Suprapubic skin (tissue), 4 donors: ENCODE data around the gene INF2. TPM values are rescaled to one million over a fixed set of nuclear protein-coding genes. Genes with fewer than 3 reads are reported as not detected.

Experiments used
- DNase-seq, 2 donors: peaks; one replicate each; pipeline ENCODE4 v3.0.0-alpha.2; 2019; ENCODE audit warnings: low spot score in 2 of 2
- H3K27ac ChIP-seq: fragments of 200-600 bp; sonication (generic); one replicate; pipeline ENCODE4 v1.5.1; 2019
- H3K27me3 ChIP-seq: fragments of 200-600 bp; sonication (generic); one replicate; pipeline ENCODE4 v1.5.1; 2019
- H3K36me3 ChIP-seq: fragments of 200-600 bp; sonication (generic); one replicate; pipeline ENCODE4 v1.5.1; 2019
- H3K4me1 ChIP-seq: fragments of 200-600 bp; sonication (generic); one replicate; pipeline ENCODE4 v1.5.1; 2019
- H3K4me3 ChIP-seq: fragments of 200-600 bp; sonication (generic); one replicate; pipeline ENCODE4 v1.5.1; 2019; ENCODE audit warnings: mild to moderate bottlenecking
- H3K9me3 ChIP-seq: fragments of 200-600 bp; sonication (generic); one replicate; pipeline ENCODE4 v1.5.1; 2019
- EP300 ChIP-seq: sonication (generic); formaldehyde crosslinking; IDR thresholded peaks from one replicate; pipeline ENCODE4 v1.6.1; 2017; ENCODE audit warnings: antibody characterized with exemption
- POLR2A ChIP-seq, 2 donors: fragments of 450-650 bp; IDR thresholded peaks; one replicate each; pipeline ENCODE4 v1.6.1; 2017; ENCODE audit warnings: antibody characterized with exemption in 2 of 2, mild to moderate bottlenecking in 2 of 2, moderate library complexity in 2 of 2
- POLR2AphosphoS5 ChIP-seq, 3 donors: sonication (generic); formaldehyde crosslinking; IDR thresholded peaks; one replicate each; pipeline ENCODE4 v1.6.1; 2017; ENCODE audit warnings: antibody characterized with exemption in 3 of 3
- WGBS: methylation state at CpG from one replicate; pipeline ENCODE4 v1.1.5; 2018; 5-methylcytosine and 5-hydroxymethylcytosine counted together
- total RNA-seq, 4 donors: library from RNA; depleted of rRNA; stranded (reverse); fragments of >200 nt; gene quantifications; one replicate each; pipeline ENCODE4 v1.1.0, GENCODE V29; 2016
- TF ChIP-seq, protein P1 (sequence below), 2 donors: fragments of 200-600 bp in 1 of 2; fragments of 450-650 bp in 1 of 2; sonication (generic) in 1 of 2; IDR thresholded peaks; one replicate each; pipeline ENCODE4 v1.5.1; 2016 to 2019; ENCODE audit warnings: antibody characterized with exemption in 2 of 2, mild to moderate bottlenecking in 1 of 2, moderate library complexity in 1 of 2

INF2 gene
- total RNA-seq, 4 donors from 2014 or later, result 52.1 to 126 (median 81.8) TPM

DNA sequence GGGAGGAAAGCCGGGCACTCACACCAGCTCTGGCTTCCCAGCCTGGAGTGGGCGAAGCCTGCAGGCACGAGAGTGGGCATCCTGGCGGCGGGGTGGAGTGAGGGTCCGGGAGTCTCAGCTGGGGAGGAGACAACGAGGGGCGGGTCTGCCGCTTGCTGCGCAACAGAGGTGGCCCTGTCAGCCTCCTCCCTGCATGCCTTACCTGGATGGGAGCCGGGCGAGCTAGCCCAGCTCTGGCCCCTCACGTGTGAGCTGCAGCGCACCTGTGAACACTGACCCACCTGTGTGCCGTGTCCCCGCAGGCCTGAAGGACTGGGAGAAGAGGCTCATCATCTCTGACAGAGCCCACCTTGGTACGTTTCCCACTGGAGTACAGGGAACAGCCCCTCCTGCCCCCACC, 49.6 kb downstream of the INF2 start:
- Histone ChIP-seq H3K27me3 (no peaks in the 10 kb centered on the region), H3K4me3 (no peak overlapping the region), H3K27ac (no peak overlapping the region), H3K9me3 (no peaks in the 10 kb centered on the region), H3K4me1 (peaks cover 21% of the 10 kb centered on the region), H3K36me3 (no peaks in the 10 kb centered on the region)
- TF ChIP-seq EP300 (no peak), POLR2A (IDR thresholded peaks at IDR 0.05) (no peak), POLR2AphosphoS5 (IDR thresholded peaks at IDR 0.05) (no peak)
- TF ChIP-seq, protein P1, sequence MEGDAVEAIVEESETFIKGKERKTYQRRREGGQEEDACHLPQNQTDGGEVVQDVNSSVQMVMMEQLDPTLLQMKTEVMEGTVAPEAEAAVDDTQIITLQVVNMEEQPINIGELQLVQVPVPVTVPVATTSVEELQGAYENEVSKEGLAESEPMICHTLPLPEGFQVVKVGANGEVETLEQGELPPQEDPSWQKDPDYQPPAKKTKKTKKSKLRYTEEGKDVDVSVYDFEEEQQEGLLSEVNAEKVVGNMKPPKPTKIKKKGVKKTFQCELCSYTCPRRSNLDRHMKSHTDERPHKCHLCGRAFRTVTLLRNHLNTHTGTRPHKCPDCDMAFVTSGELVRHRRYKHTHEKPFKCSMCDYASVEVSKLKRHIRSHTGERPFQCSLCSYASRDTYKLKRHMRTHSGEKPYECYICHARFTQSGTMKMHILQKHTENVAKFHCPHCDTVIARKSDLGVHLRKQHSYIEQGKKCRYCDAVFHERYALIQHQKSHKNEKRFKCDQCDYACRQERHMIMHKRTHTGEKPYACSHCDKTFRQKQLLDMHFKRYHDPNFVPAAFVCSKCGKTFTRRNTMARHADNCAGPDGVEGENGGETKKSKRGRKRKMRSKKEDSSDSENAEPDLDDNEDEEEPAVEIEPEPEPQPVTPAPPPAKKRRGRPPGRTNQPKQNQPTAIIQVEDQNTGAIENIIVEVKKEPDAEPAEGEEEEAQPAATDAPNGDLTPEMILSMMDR (IDR thresholded peaks at IDR 0.05), result no peak
- 94% methylated on average over 7 of the region's 17 CpGs for WGBS
- no peak for DNase-seq

DNA sequence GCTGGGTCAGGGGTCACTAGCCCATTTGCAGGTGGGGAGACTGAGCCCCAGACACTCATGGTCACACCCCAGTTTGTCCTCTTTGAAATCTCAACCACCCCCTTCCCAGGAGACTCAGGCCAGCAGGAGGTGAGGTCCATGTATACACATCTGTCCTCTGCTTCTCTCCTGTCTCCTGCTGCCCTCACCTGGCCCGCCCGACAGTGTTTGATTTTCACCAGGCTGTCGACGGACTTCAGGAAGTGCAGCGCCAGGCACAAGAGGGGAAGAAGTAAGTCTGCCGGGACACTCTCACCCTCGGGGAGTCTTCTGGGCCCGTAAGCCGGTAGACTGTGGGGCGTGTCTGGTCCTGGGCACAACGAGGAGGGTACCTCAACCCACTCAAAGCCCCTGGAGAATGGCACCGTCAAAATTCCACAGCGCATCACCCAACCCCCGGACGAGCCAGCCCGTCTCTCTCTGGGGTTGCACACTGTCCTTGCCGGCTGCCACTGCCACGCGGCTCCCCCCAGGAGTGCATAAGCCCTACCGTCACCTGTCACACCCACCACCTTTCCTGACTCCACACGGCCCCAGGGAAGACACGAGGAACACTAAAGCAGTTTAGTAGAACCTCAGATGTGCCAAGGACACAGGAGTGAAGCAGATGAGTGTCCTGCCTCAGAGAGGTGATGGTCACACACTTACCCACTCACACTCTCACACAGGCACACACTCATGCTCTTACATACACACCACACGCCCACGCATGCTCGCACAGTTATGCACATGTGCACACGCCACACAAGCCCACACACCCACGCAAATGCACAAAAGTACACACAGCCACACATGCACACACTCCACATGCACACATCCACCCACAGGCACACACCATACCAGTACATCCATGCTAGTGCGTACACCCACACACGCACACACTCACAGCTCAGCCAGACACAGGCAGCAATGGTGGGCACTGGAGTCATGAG, 50.4 kb downstream of the INF2 start:
- TF ChIP-seq POLR2A (IDR thresholded peaks at IDR 0.05) (no peak), POLR2AphosphoS5 (IDR thresholded peaks at IDR 0.05) (no peak), EP300 (no peak)
- TF ChIP-seq, protein P1 (IDR thresholded peaks at IDR 0.05), result no peak
- DNase-seq, result no peak
- 89% methylated on average over 29 of the region's 29 CpGs for WGBS
- no peaks in the 10 kb centered on the region for H3K36me3 ChIP-seq
- H3K27ac ChIP-seq, result no peak overlapping the region
- H3K27me3 ChIP-seq, result no peaks in the 10 kb centered on the region
- H3K9me3 ChIP-seq, result no peaks in the 10 kb centered on the region
- H3K4me1 ChIP-seq, result peaks cover 19% of the 10 kb centered on the region
- no peak overlapping the region for H3K4me3 ChIP-seq

DNA sequence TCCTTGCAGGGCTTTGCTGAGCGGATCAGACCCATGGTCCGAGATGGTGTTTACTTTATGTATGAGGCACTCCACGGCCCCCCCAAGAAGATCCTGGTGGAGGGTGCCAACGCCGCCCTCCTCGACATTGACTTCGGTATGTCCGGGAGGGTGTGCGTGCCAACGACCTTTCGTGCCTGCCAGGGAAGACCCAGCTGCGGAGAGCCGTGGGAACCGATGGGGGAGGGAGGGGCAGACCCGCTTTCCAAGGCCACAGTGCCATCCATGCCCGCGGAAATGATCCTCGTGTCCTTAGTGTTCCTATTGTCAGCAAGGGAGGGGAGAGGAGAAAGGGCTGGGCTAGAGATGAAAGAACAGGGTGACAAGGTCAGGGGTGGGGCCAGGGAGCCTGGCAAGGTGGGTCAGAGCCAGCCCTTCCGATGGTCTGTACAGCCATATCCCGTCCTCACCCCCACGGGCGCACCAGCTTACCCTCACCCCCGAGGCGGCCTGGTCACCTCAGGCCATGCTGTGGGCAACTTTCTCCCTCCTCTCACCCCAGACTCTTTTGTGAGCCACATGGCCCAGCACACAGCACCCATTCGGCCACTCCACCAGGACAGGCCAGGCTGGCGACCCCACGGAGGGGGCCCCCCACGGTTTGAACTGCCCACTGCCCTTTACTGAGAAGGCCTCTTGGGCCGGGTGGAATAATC, 51.8 kb downstream of the INF2 start:
- no peak for DNase-seq
- H3K4me1 ChIP-seq, result peaks cover 14% of the 10 kb centered on the region
- H3K36me3 ChIP-seq, result no peaks in the 10 kb centered on the region
- no peak for TF ChIP-seq POLR2AphosphoS5 (IDR thresholded peaks at IDR 0.05)
- no peak for TF ChIP-seq EP300
- TF ChIP-seq POLR2A (IDR thresholded peaks at IDR 0.05), result no peak
- TF ChIP-seq, protein P1 (IDR thresholded peaks at IDR 0.05), result no peak
- H3K9me3 ChIP-seq, result no peaks in the 10 kb centered on the region
- H3K27me3 ChIP-seq, result no peaks in the 10 kb centered on the region
- no peak overlapping the region for H3K4me3 ChIP-seq
- H3K27ac ChIP-seq, result no peak overlapping the region
- 81% methylated on average over 17 of the region's 29 CpGs for WGBS

- no peak overlapping the region for H3K4me3 ChIP-seq
- 95% methylated on average over 7 of the region's 23 CpGs for WGBS
- no peak for TF ChIP-seq EP300
- TF ChIP-seq, protein P1 (IDR thresholded peaks at IDR 0.05), result no peak
- TF ChIP-seq POLR2AphosphoS5 (IDR thresholded peaks at IDR 0.05), result no peak
- no peak for TF ChIP-seq POLR2A (IDR thresholded peaks at IDR 0.05)
- H3K27me3 ChIP-seq, result no peaks in the 10 kb centered on the region
- DNase-seq, result no peak
- no peak overlapping the region for H3K27ac ChIP-seq
- H3K4me1 ChIP-seq, result peaks cover 14% of the 10 kb centered on the region
- H3K36me3 ChIP-seq, result no peaks in the 10 kb centered on the region
- H3K9me3 ChIP-seq, result no peaks in the 10 kb centered on the region
These were observed 52.4 kb downstream of the INF2 start for GRCh38 chr14:104741803-104742251.
